Stimulated activated CD8-positive, alpha-beta memory T cell treated with anti-CD3 and anti-CD28 coated beads, Interleukin-15, amount 100 ng/mL, for 4 hours (primary cell): Measurements from ENCODE around the gene SPATA18.
"Not testable (repeated sequence)": the region's sequence is repeated elsewhere in the genome, so short reads cannot be mapped to it uniquely, and the experiment has no call there.

Source experiments
- DNase-seq, 2 donors: peaks; one replicate each; pipeline ENCODE4 v3.0.0-alpha.2; 2020; ENCODE audit warnings: low read depth in 2 of 2

The SPATA18 gene

GRCh38 chr4:52106191-52106590 lies 55.1 kb downstream of the SPATA18 start:
- DNase-seq: no peak

GRCh38 chr4:52106660-52107059 lies 55.6 kb downstream of the SPATA18 start:
- DNase-seq: no peak

- no peak for DNase-seq
Measured at GRCh38 chr4:52107336-52107735, 56.2 kb downstream of the SPATA18 start.

GRCh38 chr4:52107745-52108144 lies 56.6 kb downstream of the SPATA18 start:
- DNase-seq: no peak

GRCh38 chr4:52110171-52110570 lies 59.1 kb downstream of the SPATA18 start:
- DNase-seq: no peak

GRCh38 chr4:52111995-52112394 lies 60.9 kb downstream of the SPATA18 start:
- no peak for DNase-seq

GRCh38 chr4:52112411-52112810 lies 61.3 kb downstream of the SPATA18 start:
- no peak for DNase-seq

- no peak for DNase-seq
Measured at GRCh38 chr4:52116641-52117040, 65.5 kb downstream of the SPATA18 start.

GRCh38 chr4:52126226-52126625 lies 75.1 kb downstream of the SPATA18 start:
- DNase-seq: no peak

GRCh38 chr4:52126966-52127365 lies 75.9 kb downstream of the SPATA18 start:
- DNase-seq: no peak

GRCh38 chr4:52135171-52135570 lies 84.1 kb downstream of the SPATA18 start:
- no peak for DNase-seq

- not testable (repeated sequence) for DNase-seq
Measured at GRCh38 chr4:52137152-52137551, 86.0 kb downstream of the SPATA18 start.

- no peak for DNase-seq
Measured at GRCh38 chr4:52142816-52143215, 91.7 kb downstream of the SPATA18 start.

- DNase-seq: no peak
Measured at GRCh38 chr4:52143815-52144214, 92.7 kb downstream of the SPATA18 start.

- no peak for DNase-seq
Measured at GRCh38 chr4:52144372-52144771, 93.3 kb downstream of the SPATA18 start.
